ENCODE results near the gene ECHDC1.

- TF ChIP-seq CTCF (conservative IDR thresholded peaks at IDR 0.05; ENCODE audit: low read depth, low read length) (no peak), EZH2 (IDR thresholded peaks at IDR 0.05; ENCODE audit: borderline replicate concordance, low read depth, low read length, poor library complexity, severe bottlenecking) (no peak)
These were observed 46.3 kb upstream of the ECHDC1 start for GRCh38 chr6:127389706-127390105.
